ACC112 (cell line): Measurements from ENCODE around the gene PPM1E.
A peak's percentile ranks its signal among the peaks of the same experiment; 100 is the strongest.

ENCODE experiments used
- H2AFZ ChIP-seq: fragments of 200-600 bp; sonication (generic); one replicate; pipeline ENCODE4 v1.6.0; 2017; ENCODE audit warnings: antibody characterized with exemption, low read length; ENCODE audit not compliant: unreplicated experiment
- H3K27ac ChIP-seq: fragments of 200-600 bp; sonication (generic); 2 replicates; pipeline ENCODE4 v1.5.1; 2014; ENCODE audit warnings: low read depth, mild to moderate bottlenecking, antibody characterized with exemption, low read length, moderate library complexity
- H3K27me3 ChIP-seq: fragments of 200-600 bp; sonication (generic); 2 replicates; pipeline ENCODE4 v1.6.1; 2014; ENCODE audit warnings: mild to moderate bottlenecking, antibody characterized with exemption, low read length, moderate library complexity, mixed read lengths; ENCODE audit not compliant: insufficient read depth
- H3K36me3 ChIP-seq: fragments of 200-600 bp; sonication (generic); 2 replicates; pipeline ENCODE4 v1.6.1; 2016; ENCODE audit warnings: mild to moderate bottlenecking, antibody characterized with exemption, low read length, moderate library complexity, mixed read lengths; ENCODE audit not compliant: insufficient read depth
- H3K4me1 ChIP-seq: fragments of 200-600 bp; sonication (generic); one replicate; pipeline ENCODE4 v1.6.1; 2016; ENCODE audit warnings: low read length, mixed read lengths; ENCODE audit not compliant: insufficient read depth, unreplicated experiment, control insufficient read depth
- H3K4me3 ChIP-seq: fragments of 200-600 bp; sonication (generic); 2 replicates; pipeline ENCODE4 v1.5.1; 2014; ENCODE audit warnings: mild to moderate bottlenecking, low read depth, low read length
- H3K79me2 ChIP-seq: fragments of 200-600 bp; sonication (generic); one replicate; pipeline ENCODE4 v1.6.0; 2016; ENCODE audit warnings: low read length; ENCODE audit not compliant: control insufficient read depth, unreplicated experiment, insufficient read depth

PPM1E gene

DNA sequence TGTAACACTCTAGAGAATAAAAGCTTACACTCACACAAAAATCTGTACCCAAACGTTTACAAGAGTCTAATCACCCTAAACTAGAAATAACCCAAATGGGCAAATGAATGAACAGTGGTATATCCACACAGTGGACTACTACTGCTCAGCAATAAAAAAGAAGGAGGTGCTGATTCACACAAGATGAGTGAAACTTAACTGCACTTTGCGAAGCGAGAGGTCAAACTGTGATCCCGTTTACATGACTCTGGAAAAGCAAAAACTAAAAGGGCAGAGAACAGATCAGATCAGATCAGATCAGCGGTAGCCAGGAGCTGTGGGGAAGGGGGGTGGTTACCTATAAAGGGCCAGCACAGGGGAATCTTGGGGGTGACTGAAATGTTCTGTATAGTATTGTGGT, 237.7 kb downstream of the PPM1E start:
- no peaks in the 10 kb centered on the region for H3K27me3 ChIP-seq
- H3K79me2 ChIP-seq = no peaks in the 10 kb centered on the region
- no peak overlapping the region for H3K4me3 ChIP-seq
- peak overlapping the region; percentile 54 for H3K27ac ChIP-seq
- H3K4me1 ChIP-seq = peaks cover 31% of the 10 kb centered on the region
- H2AFZ ChIP-seq = no peak overlapping the region
- H3K36me3 ChIP-seq = no peaks in the 10 kb centered on the region

DNA sequence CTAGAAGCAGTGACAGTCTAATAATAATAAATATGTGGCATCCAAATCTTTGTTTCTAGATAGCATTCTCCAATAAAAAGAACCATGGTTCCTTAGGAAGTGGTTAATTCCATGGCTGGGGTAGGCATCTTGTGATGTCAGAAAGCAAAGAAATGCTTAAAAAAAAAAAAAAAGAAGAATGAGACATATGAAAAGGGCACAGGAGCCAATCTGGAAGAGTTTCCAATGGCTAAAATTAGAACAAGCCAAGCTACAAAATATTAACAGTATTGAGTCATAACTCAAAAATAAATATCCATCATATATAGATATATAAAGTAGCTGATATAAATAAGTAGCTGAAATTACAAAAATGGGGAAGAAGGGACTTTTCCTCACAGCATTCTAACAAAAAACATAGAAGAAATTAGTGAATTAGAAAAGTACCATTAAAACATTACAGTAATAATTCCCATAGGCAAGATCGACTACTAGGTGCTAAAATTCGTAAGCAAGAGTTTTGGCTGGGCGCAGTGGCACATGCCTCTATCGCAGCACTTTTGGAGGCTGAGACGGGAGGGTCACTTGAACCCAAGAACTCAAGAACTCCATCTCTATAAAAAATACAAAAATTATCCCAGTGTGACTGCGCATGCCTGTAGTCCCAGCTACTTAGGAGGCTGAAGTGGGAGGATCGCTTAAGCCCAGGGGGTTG, 239.7 kb downstream of the PPM1E start:
- Histone ChIP-seq H3K4me1 (peaks cover 39% of the 10 kb centered on the region), H3K36me3 (peaks cover 13% of the 10 kb centered on the region), H3K27me3 (no peaks in the 10 kb centered on the region), H3K27ac (no peak overlapping the region), H3K79me2 (no peaks in the 10 kb centered on the region), H2AFZ (no peak overlapping the region), H3K4me3 (no peak overlapping the region)

DNA sequence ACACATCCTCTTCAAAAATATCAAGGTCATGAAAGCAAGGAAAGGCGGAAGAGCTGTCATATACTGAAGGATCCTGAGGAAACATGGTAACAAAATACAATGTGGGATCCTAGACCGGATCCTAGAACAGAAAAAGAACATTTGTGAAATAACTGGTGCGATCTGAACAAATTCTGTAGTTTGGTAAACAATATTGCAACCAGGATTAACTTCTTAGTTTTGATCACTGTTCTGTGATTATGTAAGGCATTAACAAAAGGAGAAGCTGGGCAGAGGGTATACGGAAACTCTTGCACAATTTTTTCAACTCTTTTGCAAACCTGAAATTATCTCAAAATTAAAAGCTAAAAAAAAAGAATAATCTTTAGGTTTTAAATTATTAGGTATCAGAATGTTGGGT, 241.3 kb downstream of the PPM1E start:
- Histone ChIP-seq H3K4me1 (peaks cover 41% of the 10 kb centered on the region), H3K36me3 (peaks cover 13% of the 10 kb centered on the region), H3K79me2 (no peaks in the 10 kb centered on the region), H3K4me3 (no peak overlapping the region), H3K27me3 (no peaks in the 10 kb centered on the region), H3K27ac (no peak overlapping the region), H2AFZ (no peak overlapping the region)

GRCh38 chr17:58997756-58998553, 242.3 kb downstream of the PPM1E start:
- Histone ChIP-seq H3K4me1 (peaks cover 44% of the 10 kb centered on the region), H3K4me3 (no peak overlapping the region), H2AFZ (no peak overlapping the region), H3K27ac (no peak overlapping the region), H3K36me3 (peaks cover 13% of the 10 kb centered on the region), H3K79me2 (no peaks in the 10 kb centered on the region), H3K27me3 (no peaks in the 10 kb centered on the region)

DNA sequence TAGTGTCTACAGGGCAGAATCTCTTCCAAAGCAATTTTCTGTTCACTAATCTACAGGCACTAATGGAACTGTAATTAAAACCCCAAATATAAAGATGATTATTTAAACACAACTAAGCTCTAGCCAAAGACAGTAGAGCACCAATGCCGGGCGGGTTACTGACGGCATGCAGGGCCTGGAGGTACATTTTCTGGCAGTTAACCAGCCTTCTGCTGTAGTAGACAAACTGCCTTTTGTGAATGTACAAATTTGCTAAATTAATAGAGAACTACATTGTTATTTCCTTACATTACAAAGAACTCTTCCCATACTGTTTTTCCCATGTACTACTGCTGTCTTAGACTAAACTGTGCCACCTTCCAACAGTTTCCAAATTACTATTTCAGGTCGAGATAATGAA, 243.2 kb downstream of the PPM1E start:
- no peak overlapping the region for H3K4me3 ChIP-seq
- H3K4me1 ChIP-seq = peaks cover 44% of the 10 kb centered on the region
- no peaks in the 10 kb centered on the region for H3K79me2 ChIP-seq
- no peaks in the 10 kb centered on the region for H3K27me3 ChIP-seq
- H2AFZ ChIP-seq = no peak overlapping the region
- no peak overlapping the region for H3K27ac ChIP-seq
- peaks cover 13% of the 10 kb centered on the region for H3K36me3 ChIP-seq

- Histone ChIP-seq H3K27me3 (no peaks in the 10 kb centered on the region), H3K4me1 (peaks cover 44% of the 10 kb centered on the region), H3K4me3 (no peak overlapping the region), H2AFZ (no peak overlapping the region), H3K27ac (no peak overlapping the region), H3K36me3 (peaks cover 13% of the 10 kb centered on the region), H3K79me2 (no peaks in the 10 kb centered on the region)
Observed at GRCh38 chr17:58999500-58999899, 243.8 kb downstream of the PPM1E start.

DNA sequence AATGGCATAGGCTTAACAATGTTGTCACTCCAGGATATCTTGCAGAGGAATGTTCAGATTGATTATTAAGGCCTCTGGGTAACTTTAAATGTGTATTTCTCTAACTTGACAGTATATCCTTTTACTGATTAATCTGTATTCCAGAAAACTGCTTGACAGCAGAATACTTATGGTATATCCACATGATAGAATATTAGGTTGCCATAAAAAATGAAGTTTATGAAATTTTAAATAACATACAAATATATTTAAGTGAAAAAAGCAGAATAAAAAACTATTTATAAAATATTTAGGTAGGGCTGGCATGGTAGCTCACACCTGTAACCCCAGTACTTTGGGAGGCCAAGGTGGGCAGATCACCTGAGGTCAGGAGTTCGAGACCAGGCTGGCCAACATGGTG, 244.4 kb downstream of the PPM1E start:
- Histone ChIP-seq H2AFZ (no peak overlapping the region), H3K4me1 (peaks cover 43% of the 10 kb centered on the region), H3K4me3 (no peak overlapping the region), H3K36me3 (peaks cover 13% of the 10 kb centered on the region), H3K27me3 (no peaks in the 10 kb centered on the region), H3K27ac (no peak overlapping the region), H3K79me2 (no peaks in the 10 kb centered on the region)

GRCh38 chr17:59001158-59001814, 245.6 kb downstream of the PPM1E start:
- Histone ChIP-seq H3K27ac (peak overlapping the region; percentile 41), H3K4me1 (peaks cover 37% of the 10 kb centered on the region), H3K36me3 (peaks cover 13% of the 10 kb centered on the region), H2AFZ (no peak overlapping the region), H3K27me3 (no peaks in the 10 kb centered on the region), H3K4me3 (peak overlapping the region; percentile 54), H3K79me2 (no peaks in the 10 kb centered on the region)

DNA sequence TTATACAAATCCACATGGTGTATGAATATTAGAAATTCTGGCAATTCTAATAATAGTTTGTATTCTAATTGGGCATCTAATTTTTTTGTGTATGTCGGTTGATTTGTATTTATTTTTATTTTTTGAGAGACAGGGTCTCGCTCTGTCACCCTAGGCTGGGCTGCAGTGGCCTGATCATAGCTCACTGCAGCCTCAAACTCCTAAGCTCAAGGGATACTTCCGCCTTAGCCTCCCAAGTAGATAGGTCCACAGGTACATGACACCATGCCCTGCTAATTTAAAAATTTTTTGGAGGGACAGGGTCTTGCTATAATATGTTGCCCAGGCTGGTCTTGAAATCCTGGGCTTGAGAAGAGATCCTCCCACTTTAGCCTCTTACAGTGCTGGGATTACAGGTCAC, 246.5 kb downstream of the PPM1E start:
- peak overlapping the region; percentile 54; the same call in 1 of the 2 replicates for H3K4me3 ChIP-seq
- H3K36me3 ChIP-seq = peaks cover 13% of the 10 kb centered on the region
- H3K27me3 ChIP-seq = no peaks in the 10 kb centered on the region
- H3K27ac ChIP-seq = peak overlapping the region; percentile 41; the same call in 1 of the 2 replicates
- H2AFZ ChIP-seq = no peak overlapping the region
- H3K4me1 ChIP-seq = peaks cover 37% of the 10 kb centered on the region
- no peaks in the 10 kb centered on the region for H3K79me2 ChIP-seq

GRCh38 chr17:59002848-59003247, 247.2 kb downstream of the PPM1E start:
- H3K27me3 ChIP-seq = no peaks in the 10 kb centered on the region
- H3K79me2 ChIP-seq = no peaks in the 10 kb centered on the region
- H3K36me3 ChIP-seq = peaks cover 13% of the 10 kb centered on the region
- H3K4me3 ChIP-seq = no peak overlapping the region
- H2AFZ ChIP-seq = no peak overlapping the region
- no peak overlapping the region for H3K27ac ChIP-seq
- peaks cover 36% of the 10 kb centered on the region for H3K4me1 ChIP-seq
